SK-N-SH (cell line): Measurements from ENCODE around the gene AGBL5. TPM values are rescaled to one million over a fixed set of nuclear protein-coding genes. Genes with fewer than 3 reads are reported as not detected.

ENCODE experiments used
- CTCF ChIA-PET: fragments of 300-600, 350-600 bp; formaldehyde crosslinking; extraction: SDS; loops from one replicate; lab custom pipeline; 2021; lab: Yijun Ruan, JAX
- POLR2A ChIA-PET: fragments of 350-600 bp; sonication (Branson Sonifier 250); formaldehyde crosslinking; extraction: SDS; loops from one replicate; lab custom pipeline; 2020; ENCODE audit warnings: antibody characterized with exemption, inconsistent platforms; lab: Yijun Ruan, JAX
- DNase-seq: peaks from one replicate; pipeline ENCODE4 v3.0.0; 2012
- H2AFZ ChIP-seq: fragments of 200-600 bp; sonication (generic); 2 replicates; pipeline ENCODE4 v1.8.1; 2016; ENCODE audit warnings: antibody characterized with exemption, mild to moderate bottlenecking, low read depth
- H3F3A ChIP-seq: fragments of 200-600 bp; sonication (generic); replicated peaks from 2 replicates; pipeline ENCODE3; 2016; ENCODE audit warnings: antibody characterized with exemption, mild to moderate bottlenecking; ENCODE audit not compliant: insufficient read depth
- H3K27ac ChIP-seq, 2 experiments: fragments of 200-500 bp in 1 of 2; fragments of 200-600 bp in 1 of 2; sonication (Bioruptor generic) in 1 of 2; sonication (generic), shearing (Covaris generic) in 1 of 2; 2 replicates each; pipeline versions ENCODE4 v1.5.1 to v1.6.1; 2014 to 2016; ENCODE audit warnings: low read depth in 2 of 2, inconsistent platforms in 1 of 2, low read length in 1 of 2, mild to moderate bottlenecking in 1 of 2, mixed read lengths in 1 of 2
- H3K27me3 ChIP-seq: fragments of 200-600 bp; sonication (generic), shearing (Covaris generic); 2 replicates; pipeline ENCODE4 v1.6.1; 2016; ENCODE audit warnings: mixed run types; ENCODE audit not compliant: insufficient read depth
- H3K36me3 ChIP-seq, 2 experiments: fragments of 200-500 bp in 1 of 2; fragments of 200-600 bp in 1 of 2; sonication (Bioruptor generic) in 1 of 2; sonication (generic) in 1 of 2; replicated peaks in 1 of 2; 2 replicates each; pipeline versions ENCODE3 to v1.5.1; 2014 to 2016; ENCODE audit warnings: low read length in 1 of 2, mild to moderate bottlenecking in 1 of 2; ENCODE audit not compliant: insufficient read depth in 2 of 2, control insufficient read depth in 1 of 2
- H3K4me1 ChIP-seq, 2 experiments: fragments of 200-500 bp in 1 of 2; fragments of 200-600 bp in 1 of 2; sonication (Bioruptor generic) in 1 of 2; sonication (generic), shearing (Covaris generic) in 1 of 2; 2 replicates each; pipeline versions ENCODE4 v1.5.1 to v1.6.1; 2014 to 2016; ENCODE audit warnings: low read depth in 1 of 2, low read length in 1 of 2, mixed run types in 1 of 2; ENCODE audit not compliant: insufficient read depth in 2 of 2, control insufficient read depth in 1 of 2
- H3K4me2 ChIP-seq: fragments of 200-600 bp; sonication (generic), shearing (Covaris generic); 2 replicates; pipeline ENCODE4 v1.6.1; 2017; ENCODE audit warnings: mixed run types
- H3K4me3 ChIP-seq, 2 experiments: fragments of 200-500 bp in 1 of 2; fragments of 200-600 bp in 1 of 2; sonication (Bioruptor generic) in 1 of 2; sonication (generic), shearing (Covaris generic) in 1 of 2; 2 replicates each; pipeline versions ENCODE4 v1.5.1 to v1.8.1; 2014 to 2016; ENCODE audit warnings: low read depth in 2 of 2, inconsistent platforms in 1 of 2, low read length in 1 of 2, mild to moderate bottlenecking in 1 of 2, mixed read lengths in 1 of 2, moderate library complexity in 1 of 2
- H3K79me2 ChIP-seq: fragments of 200-600 bp; sonication (generic); 2 replicates; pipeline ENCODE4 v1.8.1; 2017; ENCODE audit warnings: mild to moderate bottlenecking; ENCODE audit not compliant: insufficient read depth
- H3K9ac ChIP-seq: fragments of 200-600 bp; sonication (generic); 2 replicates; pipeline ENCODE4 v1.6.1; 2017; ENCODE audit warnings: mixed run types
- H3K9me2 ChIP-seq: fragments of 200-600 bp; sonication (generic); 2 replicates; pipeline ENCODE4 v1.6.1; 2017; ENCODE audit warnings: mixed run types
- H3K9me3 ChIP-seq: fragments of 200-600 bp; sonication (generic); 2 replicates; pipeline ENCODE4 v1.6.1; 2017; ENCODE audit warnings: mixed run types, mild to moderate bottlenecking, moderate library complexity
- H4K20me1 ChIP-seq: fragments of 200-600 bp; sonication (generic); 2 replicates; pipeline ENCODE4 v1.6.1; 2017; ENCODE audit warnings: mild to moderate bottlenecking, mixed run types; ENCODE audit not compliant: insufficient read depth
- ELF1 ChIP-seq: IDR thresholded peaks from 2 replicates; pipeline ENCODE4 v1.4.0; 2012
- EZH2phosphoT487 ChIP-seq: fragments of 200-600 bp; sonication (generic); IDR thresholded peaks from 2 replicates; pipeline ENCODE4 v1.6.1; 2017; ENCODE audit warnings: low read depth, mixed run types, mild to moderate bottlenecking, antibody characterized with exemption, moderate library complexity, borderline replicate concordance
- FOSL2 ChIP-seq: IDR thresholded peaks from 2 replicates; pipeline ENCODE4 v1.4.0; 2012; ENCODE audit warnings: low read depth, mild to moderate bottlenecking, moderate library complexity, borderline replicate concordance
- FOXJ3 ChIP-seq: sonication (generic); formaldehyde crosslinking; IDR thresholded peaks from 2 replicates; pipeline ENCODE4 v1.5.1; 2020; ENCODE audit warnings: mild to moderate bottlenecking, missing genetic modification reagents
- JUND ChIP-seq: IDR thresholded peaks from 2 replicates; pipeline ENCODE4 v1.4.0; 2012
- MEF2A ChIP-seq: IDR thresholded peaks from 2 replicates; pipeline ENCODE4 v1.4.0; 2012; ENCODE audit warnings: low read depth, borderline replicate concordance
- MXI1 ChIP-seq: IDR thresholded peaks from 2 replicates; pipeline ENCODE4 v1.6.1; 2012; ENCODE audit warnings: mild to moderate bottlenecking, low read depth, low read length, improper control_type of control experiment
- RAD21 ChIP-seq: IDR thresholded peaks from 2 replicates; pipeline ENCODE4 v1.6.1; 2012; ENCODE audit warnings: mild to moderate bottlenecking, low read length
- RCOR1 ChIP-seq: fragments of 150-350 bp; IDR thresholded peaks from 2 replicates; pipeline ENCODE4 v1.6.1; 2017; ENCODE audit warnings: antibody characterized with exemption, low read length
- REST ChIP-seq: IDR thresholded peaks from 2 replicates; pipeline ENCODE4 v1.6.1; 2012; ENCODE audit warnings: mild to moderate bottlenecking, low read depth, low read length, moderate library complexity
- SIN3A ChIP-seq: IDR thresholded peaks from 2 replicates; pipeline ENCODE4 v1.6.1; 2012; ENCODE audit warnings: low read depth, mild to moderate bottlenecking, low read length, moderate library complexity, borderline replicate concordance
- TCF12 ChIP-seq: IDR thresholded peaks from 2 replicates; pipeline ENCODE4 v1.4.0; 2012
- USF2 ChIP-seq: fragments of 150-350 bp; IDR thresholded peaks from 2 replicates; pipeline ENCODE4 v1.6.1; 2017; ENCODE audit warnings: antibody characterized with exemption, low read length, low read depth, borderline replicate concordance
- ZBTB33 ChIP-seq: IDR thresholded peaks from 2 replicates; pipeline ENCODE4 v1.4.0; 2012; ENCODE audit warnings: low read depth, borderline replicate concordance
- WGBS: methylation state at CpG from one replicate; pipeline ENCODE4 v1.1.6; 2017; ENCODE audit warnings: low lambda C conversion rate; 5-methylcytosine and 5-hydroxymethylcytosine counted together
- polyA plus RNA-seq, 3 experiments: library from polyadenylated mRNA; depleted of rRNA; stranded (reverse); fragments of >200 nt; gene quantifications; 2 replicates each; pipeline ENCODE4 v1.2.3, GENCODE V29; 2012

AGBL5 gene
- polyA plus RNA-seq, 1 of the 3 experiments (the other 2 are of a cell fraction) = 45.5 TPM

GRCh38 chr2:27095427-27095744, 43.9 kb downstream of the AGBL5 start:
- 94% methylated on average over 2 of the region's 2 CpGs for WGBS
- peaks cover 4 to 21% of the 10 kb centered on the region in 2 experiments; a peak in 2 of 4 replicates for H3K4me1 ChIP-seq
- no peak for DNase-seq
- H3K27ac ChIP-seq = peak overlapping the region in 1 of 2 experiments; percentile 92; a peak in 1 of 4 replicates
- no peak overlapping the region for H3K4me3 ChIP-seq
- H4K20me1 ChIP-seq = no peaks in the 10 kb centered on the region
- H2AFZ ChIP-seq = peak overlapping the region; percentile 97; the same call in 1 of the 2 replicates
- H3K27me3 ChIP-seq = no peaks in the 10 kb centered on the region
- no peaks in the 10 kb centered on the region for H3F3A ChIP-seq
- no peaks in the 10 kb centered on the region for H3K36me3 ChIP-seq
- ChIA-PET CTCF (interaction anchor here (0.9 to 8.3 kb wide), 10 partner anchors 9 to 170 kb away, joined by 3 to 131 read pairs (median 8); partner anchors contain the start of genes ABHD1, EMILIN1 and KHK), POLR2A (interaction anchor here (2.6 kb wide), 1 partner anchor 8 kb away, joined by 14 read pairs; the partner anchor contains the start of gene KHK)
- H3K79me2 ChIP-seq = no peaks in the 10 kb centered on the region
- H3K9ac ChIP-seq = no peak overlapping the region
- H3K4me2 ChIP-seq = no peak overlapping the region
- H3K9me2 ChIP-seq = no peaks in the 10 kb centered on the region
- no peaks in the 10 kb centered on the region for H3K9me3 ChIP-seq
- TF ChIP-seq MEF2A (no peak), FOSL2 (no peak), USF2 (no peak), TCF12 (no peak), MXI1 (no peak), FOXJ3 (CRISPR knock-in tag) (no peak), RCOR1 (no peak), ELF1 (no peak), SIN3A (no peak), REST (no peak), RAD21 (no peak), EZH2phosphoT487 (no peak), JUND (no peak), ZBTB33 (no peak)
